NT2/D1 (cell line): Measurements from ENCODE around the gene STPG2.

Experiments used
- SUZ12 ChIP-seq: IDR thresholded peaks from 2 replicates; pipeline ENCODE4 v1.6.1; 2011; ENCODE audit not compliant: insufficient read length, insufficient read depth; ENCODE audit errors: extremely low read depth
- YY1 ChIP-seq: IDR thresholded peaks from 2 replicates; pipeline ENCODE4 v1.6.1; 2011; ENCODE audit not compliant: insufficient read length, insufficient read depth
- ZNF274 ChIP-seq: IDR thresholded peaks from 2 replicates; pipeline ENCODE4 v1.6.1; 2011; ENCODE audit warnings: mild to moderate bottlenecking, low read depth, low read length

DNA sequence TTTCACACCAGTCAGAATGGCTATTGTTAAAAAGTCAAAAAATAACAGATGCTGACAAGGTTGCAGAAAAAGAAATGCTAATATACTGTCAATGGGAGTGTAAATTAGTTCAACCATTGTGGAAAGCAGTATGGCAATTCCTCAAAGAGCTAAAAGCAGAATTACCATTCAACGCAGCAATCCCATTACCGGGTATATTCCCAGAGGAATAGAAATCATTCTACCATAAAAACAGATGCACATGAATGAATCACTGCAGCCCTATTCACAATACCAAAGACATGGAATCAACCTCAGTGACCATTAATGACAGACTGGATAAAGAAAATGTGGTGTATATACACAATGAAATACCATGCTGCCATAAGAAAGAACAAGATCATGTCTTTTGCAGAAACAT, 243.0 kb downstream of the STPG2 start:
- TF ChIP-seq YY1, result no peak
- no peak for TF ChIP-seq ZNF274
- no peak for TF ChIP-seq SUZ12
